Stimulated activated naive CD4-positive, alpha-beta T cell (primary cell): ENCODE results near the gene LAMA1.

Source experiments
- DNase-seq, 6 experiments: peaks; one replicate each; lab custom pipeline; 2025; lab: John Stamatoyannopoulos, UW

LAMA1 gene

GRCh38 chr18:6983366-6983765 lies 134.2 kb downstream of the LAMA1 start:
- no peak for DNase-seq

GRCh38 chr18:6982398-6982797 lies 135.2 kb downstream of the LAMA1 start:
- no peak for DNase-seq

- no peak for DNase-seq
Observed at GRCh38 chr18:6980363-6980762, 137.2 kb downstream of the LAMA1 start.

GRCh38 chr18:6979954-6980353 lies 137.6 kb downstream of the LAMA1 start:
- DNase-seq = no peak

- DNase-seq = no peak
Observed at GRCh38 chr18:6976935-6977334, 140.7 kb downstream of the LAMA1 start.

GRCh38 chr18:6975084-6975483 lies 142.5 kb downstream of the LAMA1 start:
- DNase-seq = no peak

- DNase-seq = no peak
Observed at GRCh38 chr18:6971823-6972478, 145.6 kb downstream of the LAMA1 start.

- no peak for DNase-seq
Observed at GRCh38 chr18:6963452-6964097, 154.0 kb downstream of the LAMA1 start.

- no peak for DNase-seq
Observed at GRCh38 chr18:6962571-6963451, 154.8 kb downstream of the LAMA1 start.

- no peak for DNase-seq
Observed at GRCh38 chr18:6961331-6961730, 156.3 kb downstream of the LAMA1 start.

GRCh38 chr18:6960656-6961055 lies 156.9 kb downstream of the LAMA1 start:
- DNase-seq = no peak

- DNase-seq = no peak
Observed at GRCh38 chr18:6960124-6960523, 157.5 kb downstream of the LAMA1 start.

- no peak for DNase-seq
Observed at GRCh38 chr18:6959110-6959509, 158.5 kb downstream of the LAMA1 start.

- no peak for DNase-seq
Observed at GRCh38 chr18:6956999-6957398, 160.6 kb downstream of the LAMA1 start.

GRCh38 chr18:6956495-6956894 lies 161.1 kb downstream of the LAMA1 start:
- no peak for DNase-seq

GRCh38 chr18:6955304-6955703 lies 162.3 kb downstream of the LAMA1 start:
- no peak for DNase-seq

GRCh38 chr18:6954501-6954900 lies 163.1 kb downstream of the LAMA1 start:
- no peak for DNase-seq

GRCh38 chr18:6951336-6952090 lies 166.1 kb downstream of the LAMA1 start:
- DNase-seq = no peak

- DNase-seq = no peak
Observed at GRCh38 chr18:6950641-6951040, 167.0 kb downstream of the LAMA1 start.

GRCh38 chr18:6949800-6950586 lies 167.6 kb downstream of the LAMA1 start:
- DNase-seq = no peak

- DNase-seq = no peak
Observed at GRCh38 chr18:6948281-6949055, 169.1 kb downstream of the LAMA1 start.
